GM21576 (cell line): ENCODE results near the gene PLN.

Source experiments
- ATAC-seq: cut with Tn5 transposase; IDR thresholded peaks from one replicate; pipeline ENCODE4 v1.9.1; 2021; ENCODE audit warnings: mild to moderate bottlenecking, moderate library complexity; ENCODE audit not compliant: unreplicated experiment

PLN gene

DNA sequence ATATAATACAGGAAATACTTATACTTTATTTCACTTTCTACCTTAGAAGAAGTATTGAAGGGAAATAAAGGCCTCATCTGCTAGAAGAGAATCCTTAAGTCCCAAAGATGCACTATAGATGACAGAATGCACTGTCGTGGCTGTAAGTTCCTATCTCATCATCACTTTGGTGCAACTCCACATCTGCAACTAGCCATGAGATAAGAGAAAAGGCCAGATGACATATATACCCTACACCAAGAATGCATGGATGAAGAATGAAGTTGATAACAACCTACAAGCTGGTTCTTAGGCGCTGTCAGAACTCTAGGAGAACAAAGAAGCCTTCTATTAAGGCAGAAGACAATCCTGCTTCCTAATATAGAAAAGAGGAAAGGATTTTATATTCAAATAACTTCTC is 11.6 kb upstream of the PLN start:
- no peak for ATAC-seq

DNA sequence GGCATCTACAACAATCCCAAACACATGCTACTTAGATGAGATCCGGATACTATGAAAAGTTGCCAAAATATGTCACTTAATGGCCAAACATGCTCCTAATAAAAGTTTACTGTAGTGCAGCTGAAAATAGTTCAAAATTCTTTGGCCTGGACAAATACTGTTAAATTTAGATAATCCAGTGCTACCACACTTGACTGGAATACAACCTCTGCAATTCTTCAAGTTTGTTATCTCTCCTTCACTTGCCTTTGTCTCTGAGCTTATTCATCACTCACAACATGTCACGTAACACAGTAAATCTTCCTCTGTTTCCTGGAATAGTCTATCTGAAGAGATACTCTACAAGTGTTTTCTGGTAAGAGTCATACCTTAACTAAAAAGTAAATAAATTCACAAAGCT is 10.5 kb upstream of the PLN start:
- no peak for ATAC-seq

- ATAC-seq: no peak
Observed at GRCh38 chr6:118542184-118542952, 5.7 kb upstream of the PLN start.

DNA sequence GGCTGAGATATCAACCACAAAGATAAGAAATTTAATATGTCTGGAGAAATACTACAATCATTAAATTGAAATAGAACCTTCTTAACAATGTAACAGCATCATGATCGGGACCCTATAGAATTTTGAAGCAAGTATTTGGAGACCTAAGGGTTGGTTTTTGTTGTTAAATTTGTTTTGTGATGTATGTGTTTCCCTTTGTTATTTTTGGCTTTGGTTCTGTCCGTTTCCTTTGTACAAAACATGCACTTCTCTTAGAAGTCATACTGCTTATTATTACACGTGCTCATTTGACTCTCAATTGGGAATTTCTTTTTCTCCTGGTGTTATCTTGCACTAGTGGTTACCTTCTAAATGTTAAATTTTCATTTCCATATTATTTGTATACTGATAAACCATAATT is 4.0 kb upstream of the PLN start:
- no peak for ATAC-seq

GRCh38 chr6:118546164-118546879 is 1.8 kb upstream of the PLN start:
- no peak for ATAC-seq

DNA sequence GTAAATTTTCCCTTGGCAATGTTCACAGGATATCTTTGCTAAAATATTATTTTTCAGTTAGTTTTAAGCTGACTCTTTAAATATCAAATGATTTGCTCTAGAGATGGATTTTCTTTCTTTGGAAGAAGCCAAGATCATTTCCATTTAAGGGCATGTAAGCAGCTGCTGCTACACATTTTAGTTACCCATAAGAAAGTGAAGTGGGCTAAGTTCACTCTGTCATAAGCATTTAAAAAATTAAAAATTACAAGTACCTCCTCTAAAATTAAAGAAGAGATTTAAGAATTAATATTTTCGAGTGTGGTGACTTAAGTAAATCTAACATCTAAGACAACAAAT is 1.2 kb upstream of the PLN start:
- ATAC-seq: no peak

DNA sequence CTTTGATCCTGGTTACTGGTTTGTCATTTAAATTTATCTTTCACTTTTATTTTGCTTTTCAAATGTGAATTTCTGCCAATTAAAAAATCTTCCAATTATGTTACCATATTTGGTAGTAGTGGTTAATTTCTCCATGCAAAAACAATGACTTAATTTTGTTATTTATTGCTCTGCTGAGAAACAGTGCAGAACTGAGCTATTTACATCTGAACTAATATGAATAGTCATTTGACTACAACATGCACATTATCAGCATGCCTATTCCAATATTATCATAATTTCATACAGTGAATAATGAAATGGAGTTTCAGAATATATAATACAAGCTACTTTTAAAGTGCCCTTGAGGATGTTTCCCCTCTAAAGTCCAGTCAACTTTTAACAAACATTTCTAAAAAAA is 517 bp downstream of the PLN start:
- ATAC-seq: no peak

GRCh38 chr6:118551063-118552053 is 3.3 kb downstream of the PLN start:
- ATAC-seq: peak; percentile 88

DNA sequence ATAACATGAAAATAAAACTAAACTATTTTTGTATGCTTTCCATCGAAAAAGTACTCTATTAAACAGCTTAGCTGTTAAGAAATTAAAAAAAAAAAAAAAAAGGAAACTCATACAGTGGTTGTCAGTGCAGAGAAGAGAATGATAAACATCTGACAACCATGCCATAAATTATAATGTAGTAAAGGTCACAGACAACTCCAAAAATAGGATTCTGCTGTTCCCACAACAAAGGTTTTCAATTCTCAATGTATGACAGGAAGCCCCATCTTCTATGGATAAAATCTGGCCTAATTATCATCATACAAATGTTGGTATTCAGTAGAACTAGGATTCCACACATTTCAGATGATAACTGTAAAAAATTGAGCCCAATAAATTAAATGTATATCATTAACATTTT is 5.0 kb downstream of the PLN start:
- no peak for ATAC-seq

GRCh38 chr6:118554698-118555097 is 6.6 kb downstream of the PLN start:
- no peak for ATAC-seq

DNA sequence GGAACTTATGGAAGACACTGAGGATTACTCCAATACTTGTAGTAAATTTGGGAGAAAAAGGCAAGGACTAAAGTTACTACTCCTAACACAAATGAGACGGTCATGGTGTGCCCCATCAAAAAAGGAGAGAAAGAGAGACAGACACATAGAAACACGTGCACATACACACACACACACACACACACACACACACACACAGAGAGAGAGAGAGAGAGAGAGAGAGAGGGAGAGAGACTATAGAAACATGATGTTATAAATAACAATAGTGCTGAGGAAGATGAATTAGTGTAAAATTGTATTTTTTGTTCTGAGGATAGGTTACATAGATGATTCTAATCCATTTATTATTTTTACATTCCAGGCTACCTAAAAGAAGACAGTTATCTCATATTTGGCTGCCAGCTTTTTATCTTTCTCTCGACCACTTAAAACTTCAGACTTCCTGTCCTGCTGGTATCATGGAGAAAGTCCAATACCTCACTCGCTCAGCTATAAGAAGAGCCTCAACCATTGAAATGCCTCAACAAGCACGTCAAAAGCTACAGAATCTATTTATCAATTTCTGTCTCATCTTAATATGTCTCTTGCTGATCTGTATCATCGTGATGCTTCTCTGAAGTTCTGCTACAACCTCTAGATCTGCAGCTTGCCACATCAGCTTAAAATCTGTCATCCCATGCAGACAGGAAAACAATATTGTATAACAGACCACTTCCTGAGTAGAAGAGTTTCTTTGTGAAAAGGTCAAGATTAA is 10.5 kb downstream of the PLN start:
- ATAC-seq: no peak

DNA sequence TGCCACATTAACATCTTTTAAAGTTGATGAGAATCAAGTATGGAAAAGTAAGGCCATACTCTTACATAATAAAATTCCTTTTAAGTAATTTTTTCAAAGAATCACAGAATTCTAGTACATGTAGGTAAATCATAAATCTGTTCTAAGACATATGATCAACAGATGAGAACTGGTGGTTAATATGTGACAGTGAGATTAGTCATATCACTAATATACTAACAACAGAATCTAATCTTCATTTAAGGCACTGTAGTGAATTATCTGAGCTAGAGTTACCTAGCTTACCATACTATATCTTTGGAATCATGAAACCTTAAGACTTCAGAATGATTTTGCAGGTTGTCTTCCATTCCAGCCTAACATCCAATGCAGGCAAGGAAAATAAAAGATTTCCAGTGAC is 11.6 kb downstream of the PLN start:
- ATAC-seq: peak; percentile 59

- ATAC-seq: no peak
Observed at GRCh38 chr6:118562248-118562647, 14.2 kb downstream of the PLN start.

- ATAC-seq: no peak
Observed at GRCh38 chr6:118562959-118563358, 14.9 kb downstream of the PLN start.

DNA sequence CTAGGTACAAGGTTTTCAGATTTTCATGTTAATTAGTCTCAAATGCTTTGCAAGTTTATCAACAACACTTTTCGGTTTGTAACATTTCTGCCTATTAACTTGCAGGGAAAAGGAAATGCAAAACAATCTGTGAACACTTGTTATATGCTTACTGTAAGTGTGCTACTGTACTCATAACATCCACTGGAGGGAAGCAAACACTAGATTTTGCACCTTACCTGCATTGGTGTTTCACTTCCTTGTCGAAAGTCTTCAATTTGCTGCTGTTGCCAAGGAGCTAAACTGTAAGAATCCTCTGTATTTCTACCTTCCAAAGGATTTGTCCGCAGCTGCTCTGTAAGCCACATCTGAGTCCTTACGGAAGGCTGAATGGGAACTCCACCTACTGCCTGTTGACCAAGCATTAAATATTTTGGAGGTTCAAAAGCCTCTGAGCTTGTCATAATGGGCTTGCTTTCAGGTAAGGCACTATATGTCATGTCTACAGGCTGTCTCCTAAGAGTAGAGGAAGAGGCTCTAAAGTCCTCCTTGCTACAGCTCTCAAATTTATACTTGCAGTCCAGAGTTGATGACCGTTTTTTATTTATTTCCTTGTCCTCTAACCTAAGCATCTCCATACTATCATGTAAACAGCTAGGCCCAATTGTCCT is 17.3 kb downstream of the PLN start:
- peak; percentile 99 for ATAC-seq

DNA sequence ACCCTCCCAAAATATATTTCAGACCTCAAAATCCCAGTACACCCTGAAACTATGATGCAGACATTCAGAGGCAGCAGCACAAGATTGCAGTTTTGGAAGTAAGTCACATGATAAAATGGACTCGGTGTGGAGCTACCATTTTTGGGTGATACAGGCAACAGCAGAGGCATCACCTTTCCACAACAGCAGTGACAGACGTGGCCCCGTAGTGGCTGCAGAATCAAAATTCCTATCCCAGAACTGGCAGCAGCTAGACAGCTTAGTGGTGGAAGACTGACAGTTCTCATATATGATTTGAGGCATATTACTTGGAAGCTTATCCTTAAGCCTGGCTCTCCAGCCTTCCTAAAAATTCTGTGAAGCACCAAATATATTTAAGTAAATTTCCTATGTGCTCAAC is 19.9 kb downstream of the PLN start:
- no peak for ATAC-seq

GRCh38 chr6:118569498-118569897 is 21.4 kb downstream of the PLN start:
- no peak for ATAC-seq

- no peak for ATAC-seq
Observed at GRCh38 chr6:118571121-118571520, 23.0 kb downstream of the PLN start.

GRCh38 chr6:118574051-118574865 is 26.2 kb downstream of the PLN start:
- ATAC-seq: no peak
